Adrenal gland (tissue), 19 donors: ENCODE measurements around the gene RAD9B. TPM values are rescaled to one million over a fixed set of nuclear protein-coding genes. Genes with fewer than 3 reads are reported as not detected.
A peak's percentile ranks its signal among the peaks of the same experiment; 100 is the strongest.
"Not testable (repeated sequence)": the region's sequence is repeated elsewhere in the genome, so short reads cannot be mapped to it uniquely, and the experiment has no call there.

Experiments
- DNase-seq, 7 donors: peaks; one replicate each; pipeline ENCODE4 v3.0.0-alpha.2; 2019 to 2020
- H3K27ac ChIP-seq, 5 donors: fragments of 200-600 bp; sonication (generic) in 4 of 5; 1 replicate in 3 of 5; 2 replicates in 2 of 5; pipeline versions ENCODE4 v1.5.1 to v1.8.0; 2016 to 2020; ENCODE audit warnings: mild to moderate bottlenecking in 1 of 5
- H3K27me3 ChIP-seq: fragments of 200-600 bp; 2 replicates; pipeline ENCODE4 v1.8.0; 2021
- H3K36me3 ChIP-seq, 2 donors: fragments of 200-600 bp; replicated peaks in 1 of 2; 1 replicate in 1 of 2; 2 replicates in 1 of 2; pipeline versions ENCODE4 v1.5.1 to v1.8.0; 2018 to 2022
- H3K4me1 ChIP-seq, 2 donors: fragments of 200-600 bp; replicated peaks in 1 of 2; 1 replicate in 1 of 2; 2 replicates in 1 of 2; pipeline versions ENCODE4 v1.5.1 to v1.8.0; 2018 to 2021
- H3K4me3 ChIP-seq, 4 donors: fragments of 200-600 bp; sonication (generic) in 3 of 4; one replicate each; pipeline ENCODE4 v1.5.1; 2016 to 2018
- H3K9me3 ChIP-seq, 3 donors: fragments of 200-600 bp; sonication (generic) in 1 of 3; replicated peaks in 1 of 3; 1 replicate in 2 of 3; 2 replicates in 1 of 3; pipeline versions ENCODE4 v1.5.1 to v1.8.0; 2016 to 2021
- POLR2A ChIP-seq, 2 donors: fragments of 450-650 bp; IDR thresholded peaks; one replicate each; pipeline ENCODE4 v1.6.1; 2017; ENCODE audit warnings: antibody characterized with exemption in 2 of 2, mild to moderate bottlenecking in 2 of 2, moderate library complexity in 1 of 2
- WGBS, 4 donors: extraction: QIAGEN DNeasy Blood & Tissue Kit in 2 of 4; methylation state at CpG; one replicate each; pipeline versions ENCODE4 v1.1.5 to v1.1.7; 2013 to 2017; 5-methylcytosine and 5-hydroxymethylcytosine counted together
- intact Hi-C, 2 donors: fragments of 100-400 bp; cut with DNase I; formaldehyde crosslinking; loops; one replicate each; pipeline versions ENCODE4 v1.14.1 to v1.15.0; 2022 to 2023
- long read RNA-seq, 10 donors: library from polyadenylated mRNA in 3 of 10; unstranded in 2 of 10; stranded (forward) in 1 of 10; transcript quantifications; one replicate each; pipeline ENCODE4 v2.0.0 and lab custom pipeline, GENCODE V29; 2021 to 2026
- polyA plus RNA-seq, 3 donors: library from polyadenylated mRNA; stranded (reverse); fragments of 200-250 nt in 2 of 3; fragments of 350-450 nt in 1 of 3; fragmentation: Illumina TruSeq in 1 of 3; extraction: RNeasy Lipid Tissue Mini Kit (QIAGEN cat#74804) in 1 of 3; gene quantifications; one replicate each; pipeline ENCODE4 v1.2.3, GENCODE V29; 2013 to 2014
- total RNA-seq, 9 donors: library from RNA; depleted of rRNA in 4 of 9; stranded (reverse); fragments of >200 nt in 4 of 9; fragments of 120-200 nt in 1 of 9; fragmentation: NEBNext Ultra II Directional in 1 of 9; extraction: Animal tissue kit (Norgen Biotek cat#: 25700) in 1 of 9; gene quantifications; one replicate each; pipeline versions ENCODE4 v1.1.0 to v1.2.4, GENCODE V29; 2013 to 2023
- TF ChIP-seq, protein P1 (sequence below), 6 experiments: fragments of 450-650 bp in 4 of 6; fragments of 200-600 bp in 2 of 6; sonication (generic) in 1 of 6; IDR thresholded peaks; 1 replicate in 5 of 6; 2 replicates in 1 of 6; pipeline versions ENCODE4 v1.5.1 to v1.8.0; 2016 to 2021; ENCODE audit warnings: antibody characterized with exemption in 6 of 6, mild to moderate bottlenecking in 2 of 6, moderate library complexity in 1 of 6
- donor health status: healthy with polysubstance abuse.
- donor health status: Bipolar disorder and iron deficiency.
- donor health status: DM: yes; HTN: yes; CAD: no.
- donor health status: DM: no; HTN: no; CAD: no.
- donor health status: DM: no; HTN: no; CAD: no.
- donor health status: DM: yes; HTN: yes; CAD: no.

Gene RAD9B
- total RNA-seq (1 to 10 TPM in 2 of 9 donors, under 1 TPM in 6, not detected in 1; 0.14 to 3.6 (median 0.42) TPM), polyA plus RNA-seq (under 1 TPM; 0.20 to 0.24 (median 0.22) TPM)
- long read RNA-seq, donor 1 = 0 reads
- long read RNA-seq, donor 2 = 0 reads
- long read RNA-seq, donor 3 = 0 reads
- long read RNA-seq, donor 4, partial matches to known transcripts = 0 of 2 reads
- long read RNA-seq, donor 4, other reads (novel, unspliced or antisense) = 1 of 2 reads
- long read RNA-seq, donor 5, partial matches to known transcripts = 0 of 3 reads
- long read RNA-seq, donor 5, other reads (novel, unspliced or antisense) = 3 of 3 reads
- long read RNA-seq, donor 6, partial matches to known transcripts = 1 of 2 reads
- long read RNA-seq, donor 6, other reads (novel, unspliced or antisense) = 0 of 2 reads
- long read RNA-seq, donor 7 = 0 reads
- long read RNA-seq, donor 8 = 0 reads
- long read RNA-seq, donor 9 = 0 reads
- long read RNA-seq, donor 10 = 0 reads

DNA sequence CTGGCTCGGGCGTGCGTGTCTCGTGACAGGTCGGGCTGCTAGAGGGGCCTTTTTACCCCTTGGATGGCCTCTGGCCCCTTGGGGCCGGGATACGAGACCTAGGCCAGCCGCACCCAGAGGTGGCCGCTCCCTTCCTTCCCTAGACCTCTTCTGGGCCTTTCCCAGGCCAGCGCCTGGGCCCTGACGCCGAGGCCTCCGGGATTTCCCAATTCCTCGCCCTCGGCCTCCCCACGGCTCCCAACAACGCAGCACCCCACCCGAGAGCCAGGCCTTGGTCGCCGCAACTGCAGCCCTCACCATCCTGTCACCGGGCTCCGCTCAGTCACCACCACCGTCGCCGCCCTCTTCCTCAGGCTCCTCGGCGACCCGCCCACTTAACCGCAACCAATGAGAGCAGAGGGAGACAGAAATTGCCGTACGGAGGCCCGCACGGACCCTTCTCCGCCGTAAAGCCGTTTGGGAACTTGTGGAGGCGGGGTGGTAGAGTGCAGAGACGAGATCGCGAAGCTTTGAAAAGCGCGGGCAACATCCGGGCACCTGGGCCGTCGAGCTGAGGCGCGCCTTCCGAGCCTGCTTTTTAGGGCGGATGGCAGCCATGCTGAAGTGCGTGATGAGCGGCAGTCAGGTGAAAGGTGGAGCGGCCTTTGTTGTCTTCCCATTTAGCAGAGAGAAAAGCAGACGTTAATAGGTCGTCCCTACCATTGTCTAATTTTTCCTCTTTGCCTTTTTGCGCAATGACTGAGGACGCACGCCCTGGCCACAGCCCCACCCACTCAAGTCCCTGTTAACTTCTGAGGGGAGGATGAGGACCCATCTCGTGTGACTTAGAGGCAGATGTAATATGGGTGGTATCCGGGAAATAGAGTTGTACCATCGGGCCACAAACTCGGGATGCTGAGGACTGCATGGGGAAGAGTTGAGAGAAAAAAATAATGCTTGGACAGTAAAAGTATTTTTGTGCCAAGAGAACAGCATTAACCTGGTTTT lies at the start of gene RAD9B, which contains the start of gene VPS29:
Gene RAD9B (plus strand): TSS at position 580 of the 987 bp plus-strand sequence. CDS start 7 bp downstream, at position 587.
Gene VPS29 (minus strand): TSS at position 360 of the 987 bp plus-strand sequence. CDS start 60 bp downstream, at position 300.
- TF ChIP-seq, protein P1, sequence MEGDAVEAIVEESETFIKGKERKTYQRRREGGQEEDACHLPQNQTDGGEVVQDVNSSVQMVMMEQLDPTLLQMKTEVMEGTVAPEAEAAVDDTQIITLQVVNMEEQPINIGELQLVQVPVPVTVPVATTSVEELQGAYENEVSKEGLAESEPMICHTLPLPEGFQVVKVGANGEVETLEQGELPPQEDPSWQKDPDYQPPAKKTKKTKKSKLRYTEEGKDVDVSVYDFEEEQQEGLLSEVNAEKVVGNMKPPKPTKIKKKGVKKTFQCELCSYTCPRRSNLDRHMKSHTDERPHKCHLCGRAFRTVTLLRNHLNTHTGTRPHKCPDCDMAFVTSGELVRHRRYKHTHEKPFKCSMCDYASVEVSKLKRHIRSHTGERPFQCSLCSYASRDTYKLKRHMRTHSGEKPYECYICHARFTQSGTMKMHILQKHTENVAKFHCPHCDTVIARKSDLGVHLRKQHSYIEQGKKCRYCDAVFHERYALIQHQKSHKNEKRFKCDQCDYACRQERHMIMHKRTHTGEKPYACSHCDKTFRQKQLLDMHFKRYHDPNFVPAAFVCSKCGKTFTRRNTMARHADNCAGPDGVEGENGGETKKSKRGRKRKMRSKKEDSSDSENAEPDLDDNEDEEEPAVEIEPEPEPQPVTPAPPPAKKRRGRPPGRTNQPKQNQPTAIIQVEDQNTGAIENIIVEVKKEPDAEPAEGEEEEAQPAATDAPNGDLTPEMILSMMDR (IDR thresholded peaks at IDR 0.05) = peak in 1 of 6 experiments; percentile 5
- peak; percentile 80 to 93 for TF ChIP-seq POLR2A (IDR thresholded peaks at IDR 0.05)
- Histone ChIP-seq H3K36me3 (no peaks in the 10 kb centered on the region), H3K4me3 (peak within 1 kb of the TSS; percentile 69 to 96 (median 87)), H3K27me3 (no peaks in the 10 kb centered on the region), H3K4me1 (peaks cover 8 to 37% of the 10 kb centered on the region in 2 donors), H3K9me3 (no peaks in the 10 kb centered on the region), H3K27ac (peak within 1 kb of the TSS; percentile 29 to 93 (median 90))
- 6 to 15% (median 8%) methylated on average over 28 to 61 of the region's 61 CpGs for WGBS, 4 donors
- intact Hi-C loops = no loop called here
- peak; percentile 98 to 99 (median 99) for DNase-seq

DNA sequence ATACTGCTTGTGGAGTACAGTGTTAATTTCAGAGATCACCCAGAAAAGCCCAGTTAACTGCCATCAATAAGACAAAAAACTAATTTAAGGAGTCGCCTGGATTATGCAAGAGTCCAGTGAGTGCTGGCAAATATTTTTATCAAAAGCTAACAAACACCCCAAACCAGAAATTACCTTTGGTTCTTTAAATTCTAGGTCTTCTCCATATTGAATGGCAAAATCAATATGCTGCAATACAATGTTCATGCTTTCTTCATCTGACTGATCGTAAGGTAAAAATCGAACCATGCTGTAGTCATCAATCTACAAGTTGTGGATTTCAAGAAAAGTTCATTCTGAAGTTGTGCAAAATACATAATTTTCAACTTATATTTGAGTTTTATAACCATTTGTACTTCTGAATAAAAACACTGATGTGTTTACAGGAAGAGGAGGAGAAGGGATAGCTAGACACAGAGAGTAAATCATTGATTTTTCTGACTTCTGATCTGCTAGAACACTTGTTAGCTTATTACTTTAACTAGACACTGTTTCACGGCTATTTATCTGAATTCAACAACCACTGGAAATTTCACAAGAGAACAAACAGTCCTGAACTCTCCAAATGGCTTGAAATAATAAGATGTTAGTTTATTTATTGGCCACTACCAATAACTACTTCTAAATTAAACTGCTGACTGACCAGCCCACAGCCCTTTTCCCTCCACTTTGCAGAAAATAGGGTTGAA lies 48.4 kb upstream of the RAD9B start:
- no peak overlapping the region for H3K4me3 ChIP-seq
- H3K4me1 ChIP-seq = peaks cover 0 to 10% of the 10 kb centered on the region in 2 donors
- no peak for TF ChIP-seq POLR2A (IDR thresholded peaks at IDR 0.05)
- TF ChIP-seq, protein P1 (IDR thresholded peaks at IDR 0.05) = no peak
- 88 to 90% (median 89%) methylated on average over 4 of the region's 4 CpGs for WGBS, 4 donors
- intact Hi-C loops = no loop called here
- peaks cover 0 to 9% of the 10 kb centered on the region in 2 donors for H3K36me3 ChIP-seq
- no peak for DNase-seq
- no peaks in the 10 kb centered on the region for H3K27me3 ChIP-seq
- no peak overlapping the region for H3K27ac ChIP-seq
- H3K9me3 ChIP-seq = no peaks in the 10 kb centered on the region

DNA sequence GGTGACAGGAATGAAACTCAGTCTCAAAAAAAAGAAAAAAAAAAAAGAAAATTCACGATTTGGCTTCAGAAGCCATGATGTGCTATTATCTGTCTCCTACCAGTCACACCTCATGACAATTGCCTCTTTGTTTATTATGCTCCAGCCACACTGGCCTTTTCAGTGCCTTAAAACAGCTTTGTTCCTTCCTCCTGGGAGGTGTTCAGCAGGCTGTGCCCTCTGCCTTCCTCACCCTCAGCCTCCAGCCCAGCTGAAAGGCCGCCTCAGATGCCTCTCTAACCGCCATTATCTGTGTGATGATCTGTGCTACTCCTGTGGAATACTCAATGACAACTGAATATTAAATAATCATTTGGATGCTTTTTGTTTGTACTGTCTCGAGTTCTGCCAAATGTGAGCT lies 43.4 kb upstream of the RAD9B start:
- Histone ChIP-seq H3K4me1 (no peaks in the 10 kb centered on the region), H3K27ac (no peak overlapping the region), H3K36me3 (peaks cover 0 to 33% of the 10 kb centered on the region in 2 donors), H3K27me3 (no peaks in the 10 kb centered on the region), H3K9me3 (no peaks in the 10 kb centered on the region), H3K4me3 (no peak overlapping the region)
- DNase-seq = no peak
- intact Hi-C loops = no loop called here
- 83 to 94% (median 88%) methylated on average over 4 of the region's 4 CpGs for WGBS, 4 donors
- no peak for TF ChIP-seq POLR2A (IDR thresholded peaks at IDR 0.05)
- TF ChIP-seq, protein P1 (IDR thresholded peaks at IDR 0.05) = no peak

DNA sequence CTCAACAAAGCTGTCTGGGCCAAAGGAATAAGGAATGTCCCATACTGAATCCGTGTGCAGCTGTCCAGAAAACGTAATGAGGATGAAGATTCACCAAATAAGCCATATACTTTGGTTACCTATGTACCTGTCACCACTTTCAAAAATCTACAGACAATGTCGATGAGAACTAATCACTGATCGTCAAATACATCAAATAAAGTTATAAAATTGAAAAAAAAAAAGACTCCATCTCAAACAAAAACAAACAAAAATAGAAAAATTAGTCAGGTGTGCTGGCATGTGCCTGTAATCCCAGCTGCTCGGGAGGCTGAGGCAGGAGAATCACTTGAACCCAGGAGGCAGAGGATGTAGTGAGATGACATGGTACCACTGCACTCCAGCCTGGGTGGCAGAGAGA lies 40.9 kb upstream of the RAD9B start:
- WGBS, 4 donors = 89 to 95% (median 91%) methylated on average over 5 of the region's 5 CpGs
- H3K27me3 ChIP-seq, H3K4me1 ChIP-seq, intact Hi-C loops, H3K4me3 ChIP-seq, H3K9me3 ChIP-seq, DNase-seq, H3K27ac ChIP-seq: not testable (repeated sequence)
- peaks cover 0 to 43% of the 10 kb centered on the region in 2 donors for H3K36me3 ChIP-seq
